ENCODE results near the gene MARK3.
A peak's percentile ranks its signal among the peaks of the same experiment; 100 is the strongest.
"Not testable (repeated sequence)": the region's sequence is repeated elsewhere in the genome, so short reads cannot be mapped to it uniquely, and the experiment has no call there.

Gene MARK3

DNA sequence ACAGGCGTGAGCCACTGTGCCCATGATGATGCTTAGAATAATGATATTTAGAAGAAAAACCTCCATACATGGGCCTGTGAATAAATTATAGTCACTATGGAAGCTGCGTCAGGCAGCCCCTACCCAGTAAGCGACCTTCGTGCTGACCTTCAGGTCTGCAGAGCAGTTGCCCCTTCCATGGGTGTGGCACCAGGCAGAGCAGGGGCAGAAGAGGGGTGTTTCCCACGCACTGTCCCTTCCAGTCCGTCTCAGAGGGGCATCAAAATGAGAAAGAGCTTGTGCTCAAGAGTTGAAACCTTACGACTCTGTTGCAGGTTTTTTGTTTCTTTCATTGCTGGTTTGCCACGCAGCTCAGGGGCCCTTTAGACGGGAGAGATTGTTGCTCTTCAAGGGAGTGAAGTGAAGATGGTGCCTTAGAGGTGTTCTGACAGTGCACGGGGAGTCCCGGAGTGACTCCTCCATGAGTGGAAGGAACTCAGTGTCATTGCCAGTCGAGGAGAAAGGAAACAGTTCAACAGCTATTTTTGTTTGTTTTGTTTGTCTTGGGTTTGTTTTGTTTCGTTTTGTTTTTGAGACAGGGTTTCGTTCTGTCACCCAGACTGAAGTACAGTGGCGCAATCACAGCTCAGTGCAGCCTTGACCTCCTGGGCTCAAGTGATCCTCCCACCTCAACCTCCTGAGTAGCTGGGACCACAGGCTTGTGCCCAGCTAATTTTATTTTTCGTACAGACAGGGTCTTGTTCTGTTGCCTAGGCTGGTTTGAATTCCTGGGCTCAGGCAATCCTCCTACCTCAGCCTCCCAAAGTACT lies 123.5 kb downstream of the MARK3 start:
- Histone ChIP-seq H3K79me2 (no peaks in the 10 kb centered on the region), H3K27me3 (ENCODE audit: control insufficient read depth, insufficient read depth, low read length) (no peaks in the 10 kb centered on the region), H2AFZ (no peak overlapping the region), H3K27ac (no peak overlapping the region), H3K9ac (no peak overlapping the region), H3K4me1 (peaks cover 9% of the 10 kb centered on the region), H3K4me2 (ENCODE audit: low read length) (no peak overlapping the region), H3K9me3 (ENCODE audit: control insufficient read depth, low read length) (no peaks in the 10 kb centered on the region), H3K36me3 (ENCODE audit: control insufficient read depth, insufficient read depth, low read length) (no peaks in the 10 kb centered on the region), H3K4me3 (ENCODE audit: low read depth, low read length) (no peak overlapping the region)
- TF ChIP-seq, protein P1, sequence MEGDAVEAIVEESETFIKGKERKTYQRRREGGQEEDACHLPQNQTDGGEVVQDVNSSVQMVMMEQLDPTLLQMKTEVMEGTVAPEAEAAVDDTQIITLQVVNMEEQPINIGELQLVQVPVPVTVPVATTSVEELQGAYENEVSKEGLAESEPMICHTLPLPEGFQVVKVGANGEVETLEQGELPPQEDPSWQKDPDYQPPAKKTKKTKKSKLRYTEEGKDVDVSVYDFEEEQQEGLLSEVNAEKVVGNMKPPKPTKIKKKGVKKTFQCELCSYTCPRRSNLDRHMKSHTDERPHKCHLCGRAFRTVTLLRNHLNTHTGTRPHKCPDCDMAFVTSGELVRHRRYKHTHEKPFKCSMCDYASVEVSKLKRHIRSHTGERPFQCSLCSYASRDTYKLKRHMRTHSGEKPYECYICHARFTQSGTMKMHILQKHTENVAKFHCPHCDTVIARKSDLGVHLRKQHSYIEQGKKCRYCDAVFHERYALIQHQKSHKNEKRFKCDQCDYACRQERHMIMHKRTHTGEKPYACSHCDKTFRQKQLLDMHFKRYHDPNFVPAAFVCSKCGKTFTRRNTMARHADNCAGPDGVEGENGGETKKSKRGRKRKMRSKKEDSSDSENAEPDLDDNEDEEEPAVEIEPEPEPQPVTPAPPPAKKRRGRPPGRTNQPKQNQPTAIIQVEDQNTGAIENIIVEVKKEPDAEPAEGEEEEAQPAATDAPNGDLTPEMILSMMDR (IDR thresholded peaks at IDR 0.05): no peak

DNA sequence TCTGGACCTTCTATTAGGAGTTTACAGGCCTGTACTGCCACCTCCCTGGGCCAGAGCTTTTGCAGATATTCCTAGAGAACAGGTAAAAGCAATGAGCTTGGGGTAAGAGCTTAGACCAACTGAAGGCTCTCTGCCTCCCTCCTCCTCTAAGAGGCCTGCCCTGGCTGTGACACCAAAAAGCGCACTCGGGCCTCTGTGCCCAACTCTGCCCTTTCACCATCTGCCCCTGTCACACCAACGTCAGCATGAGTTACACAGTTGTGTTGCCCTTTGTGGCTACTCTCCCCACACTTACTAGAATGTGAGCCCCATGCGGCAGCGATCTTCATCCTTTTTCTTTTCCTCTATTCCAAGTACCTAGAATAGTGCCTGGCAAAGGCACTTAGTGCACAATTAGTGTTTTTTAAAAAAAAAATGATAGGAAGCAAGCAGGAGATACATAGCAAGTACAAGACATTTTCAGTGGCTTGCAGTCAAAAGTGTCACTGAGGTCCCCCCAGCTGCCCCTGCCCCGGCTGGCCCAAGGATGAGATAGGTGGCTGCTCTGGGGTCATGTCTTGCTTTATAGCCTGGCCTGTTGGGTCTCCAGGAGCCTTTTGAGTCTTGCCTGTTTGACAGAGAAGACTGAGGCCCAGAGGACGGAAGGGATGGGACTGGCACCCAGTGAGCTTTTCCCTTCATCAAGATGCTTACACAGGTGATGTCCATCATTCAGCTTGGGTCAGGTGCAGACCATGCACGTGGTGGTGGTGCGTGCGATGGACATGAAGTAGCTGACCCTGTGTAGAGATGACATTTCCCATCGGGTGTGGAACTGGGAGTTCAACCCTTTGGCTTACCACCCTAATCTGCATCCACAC lies 124.9 kb downstream of the MARK3 start:
- H3K79me2 ChIP-seq: no peaks in the 10 kb centered on the region
- no peak overlapping the region for H3K27ac ChIP-seq
- no peak overlapping the region for H2AFZ ChIP-seq
- no peak overlapping the region for H3K9ac ChIP-seq
- no peak overlapping the region for H3K4me2 ChIP-seq (ENCODE audit: low read length)
- H3K27me3 ChIP-seq (ENCODE audit: control insufficient read depth, insufficient read depth, low read length): no peaks in the 10 kb centered on the region
- TF ChIP-seq, protein P1 (IDR thresholded peaks at IDR 0.05): no peak
- H3K9me3 ChIP-seq (ENCODE audit: control insufficient read depth, low read length): no peaks in the 10 kb centered on the region
- H3K36me3 ChIP-seq (ENCODE audit: control insufficient read depth, insufficient read depth, low read length): no peaks in the 10 kb centered on the region
- no peak overlapping the region for H3K4me3 ChIP-seq (ENCODE audit: low read depth, low read length)
- H3K4me1 ChIP-seq: peaks cover 9% of the 10 kb centered on the region

DNA sequence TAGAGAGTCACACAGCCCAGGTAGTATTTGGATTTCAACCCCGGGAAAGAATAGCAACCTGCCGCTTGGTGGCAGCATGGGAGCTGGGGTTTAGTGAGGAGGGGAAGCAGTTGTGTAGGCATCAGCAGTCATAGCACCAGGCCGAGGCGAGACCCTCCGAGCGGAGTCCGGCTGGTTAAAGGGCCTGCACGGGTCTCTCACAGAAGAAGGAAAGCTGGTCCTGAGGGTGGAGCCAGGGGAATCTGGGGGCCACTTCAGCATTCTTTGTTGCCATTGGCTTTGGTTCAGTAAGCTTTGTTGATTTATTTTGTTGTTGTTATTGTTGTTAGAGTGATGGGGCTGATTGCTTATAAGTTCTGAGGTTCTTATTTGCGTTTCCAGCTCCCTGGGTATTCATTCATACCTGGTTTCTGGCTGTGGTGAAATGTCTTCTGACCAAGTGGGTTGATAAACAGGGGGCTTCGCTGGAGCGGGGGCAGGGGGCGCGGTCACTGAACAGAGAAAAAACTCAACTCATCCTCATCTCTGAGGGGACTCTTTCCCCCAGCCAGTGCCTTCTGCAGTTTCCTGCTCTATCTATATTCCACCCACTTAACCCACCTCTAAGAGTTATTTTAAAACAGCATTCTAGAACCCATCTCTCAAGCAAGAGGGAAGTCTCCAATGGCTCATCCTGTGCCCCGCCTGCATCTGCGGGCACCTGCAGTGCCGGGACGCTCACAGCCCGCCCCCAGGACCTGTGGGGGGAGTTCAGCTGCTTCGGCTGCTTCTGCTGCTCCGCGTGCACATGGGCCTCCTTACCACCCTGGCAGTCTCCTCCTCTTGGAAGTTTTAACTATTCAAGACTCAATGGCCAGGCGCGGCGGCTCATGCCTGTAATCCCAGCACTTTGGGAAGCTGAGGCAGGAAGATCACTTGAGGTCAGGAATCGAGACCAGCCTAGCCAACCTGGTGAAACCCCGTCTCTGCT lies 125.8 kb downstream of the MARK3 start:
- no peaks in the 10 kb centered on the region for H3K36me3 ChIP-seq (ENCODE audit: control insufficient read depth, insufficient read depth, low read length)

DNA sequence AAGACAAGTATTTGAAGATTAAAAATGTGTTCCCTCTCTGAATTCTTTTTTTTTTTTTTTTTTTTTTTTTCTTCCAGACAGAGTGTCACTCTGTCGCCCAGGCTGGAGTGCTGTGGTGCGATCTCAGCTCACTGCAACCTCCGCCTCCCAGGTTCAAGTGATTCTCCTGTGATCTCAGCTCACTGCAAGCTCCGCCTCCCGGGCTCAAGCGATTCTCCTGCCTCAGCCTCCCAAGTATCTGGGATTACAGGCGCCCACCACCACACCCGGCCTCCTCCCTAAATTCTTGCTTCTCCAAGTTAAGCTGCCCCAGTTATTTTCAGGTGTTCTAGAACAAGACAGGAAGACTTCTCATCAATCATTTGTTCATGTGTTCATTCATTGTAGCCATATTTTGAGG lies 127.0 kb downstream of the MARK3 start:
- H3K36me3 ChIP-seq (ENCODE audit: control insufficient read depth, insufficient read depth, low read length); H2AFZ ChIP-seq; H3K79me2 ChIP-seq; H3K9me3 ChIP-seq (ENCODE audit: control insufficient read depth, low read length); H3K4me3 ChIP-seq (ENCODE audit: low read depth, low read length); H3K9ac ChIP-seq; H3K4me1 ChIP-seq; H3K27me3 ChIP-seq (ENCODE audit: control insufficient read depth, insufficient read depth, low read length); H3K4me2 ChIP-seq (ENCODE audit: low read length): not testable (repeated sequence)
- H3K27ac ChIP-seq: peak overlapping the region; percentile 65

More for the DNA sequence above, 125.8 kb downstream of the MARK3 start:
- no peaks in the 10 kb centered on the region for H3K27me3 ChIP-seq (ENCODE audit: control insufficient read depth, insufficient read depth, low read length)
- H3K4me2 ChIP-seq (ENCODE audit: low read length): no peak overlapping the region
- H3K79me2 ChIP-seq: no peaks in the 10 kb centered on the region
- TF ChIP-seq, protein P1 (IDR thresholded peaks at IDR 0.05): no peak
- H2AFZ ChIP-seq: no peak overlapping the region
- no peak overlapping the region for H3K4me3 ChIP-seq (ENCODE audit: low read depth, low read length)
- peaks cover 9% of the 10 kb centered on the region for H3K4me1 ChIP-seq
- H3K9me3 ChIP-seq (ENCODE audit: control insufficient read depth, low read length): no peaks in the 10 kb centered on the region
- H3K9ac ChIP-seq: no peak overlapping the region
- H3K27ac ChIP-seq: no peak overlapping the region

All from parathyroid adenoma (tissue), 2 donors.